Activated CD4-positive, alpha-beta T cell treated with anti-CD3 and anti-CD28 coated beads for 24 hours (primary cell): Measurements from ENCODE around the gene CCDC32.

Source experiments
- DNase-seq, 2 donors: peaks; one replicate each; pipeline ENCODE4 v3.0.0-alpha.2; 2020; ENCODE audit warnings: low read depth in 2 of 2

The CCDC32 gene

GRCh38 chr15:40565333-40566238 lies 744 bp upstream of the CCDC32 start:
- DNase-seq = no peak

GRCh38 chr15:40563426-40563825 lies 1.4 kb downstream of the CCDC32 start:
- no peak for DNase-seq

GRCh38 chr15:40562691-40563090 lies 2.2 kb downstream of the CCDC32 start:
- no peak for DNase-seq

- DNase-seq = no peak
Observed at GRCh38 chr15:40558952-40559742, 5.7 kb downstream of the CCDC32 start.

- no peak for DNase-seq
Observed at GRCh38 chr15:40555876-40556275, 9.0 kb downstream of the CCDC32 start.

GRCh38 chr15:40554161-40554525 lies 10.7 kb downstream of the CCDC32 start:
- no peak for DNase-seq

- no peak for DNase-seq
Observed at GRCh38 chr15:40550341-40551037, 14.4 kb downstream of the CCDC32 start.

- DNase-seq = no peak
Observed at GRCh38 chr15:40549894-40550293, 14.9 kb downstream of the CCDC32 start.

GRCh38 chr15:40548610-40549009 lies 16.2 kb downstream of the CCDC32 start:
- no peak for DNase-seq

GRCh38 chr15:40545457-40545856 lies 19.4 kb downstream of the CCDC32 start:
- DNase-seq = no peak

- DNase-seq = no peak
Observed at GRCh38 chr15:40543631-40544294, 21.1 kb downstream of the CCDC32 start.

- DNase-seq = no peak
Observed at GRCh38 chr15:40543082-40543481, 21.8 kb downstream of the CCDC32 start.

- no peak for DNase-seq
Observed at GRCh38 chr15:40538976-40539375, 25.9 kb downstream of the CCDC32 start.

GRCh38 chr15:40536501-40536900 lies 28.3 kb downstream of the CCDC32 start:
- no peak for DNase-seq

- DNase-seq = no peak
Observed at GRCh38 chr15:40534371-40534770, 30.5 kb downstream of the CCDC32 start.

- DNase-seq = no peak
Observed at GRCh38 chr15:40533763-40534364, 31.0 kb downstream of the CCDC32 start.

- no peak for DNase-seq
Observed at GRCh38 chr15:40528801-40529200, 36.0 kb downstream of the CCDC32 start.

GRCh38 chr15:40525855-40526254 lies 39.0 kb downstream of the CCDC32 start:
- DNase-seq = no peak

GRCh38 chr15:40523611-40524010 lies 41.2 kb downstream of the CCDC32 start:
- DNase-seq = no peak

- DNase-seq = no peak
Observed at GRCh38 chr15:40516322-40516721, 48.5 kb downstream of the CCDC32 start.

GRCh38 chr15:40513609-40514008 lies 51.2 kb downstream of the CCDC32 start:
- DNase-seq = no peak
